Tibial artery (tissue), 4 donors: ENCODE measurements around the gene PDCD10.
A peak's percentile ranks its signal among the peaks of the same experiment; 100 is the strongest.

Experiments
- DNase-seq, 2 donors: peaks; one replicate each; pipeline ENCODE4 v3.0.0-alpha.2; 2019
- H3K27ac ChIP-seq, 2 donors: fragments of 200-600 bp; sonication (generic) in 1 of 2; 1 replicate in 1 of 2; 2 replicates in 1 of 2; pipeline ENCODE4 v1.5.1; 2018 to 2019; ENCODE audit warnings: mild to moderate bottlenecking in 1 of 2
- H3K27me3 ChIP-seq, 2 donors: fragments of 200-600 bp; sonication (generic) in 1 of 2; one replicate each; pipeline versions ENCODE4 v1.5.1 to v1.6.0; 2016 to 2019
- H3K36me3 ChIP-seq, 3 donors: fragments of 200-600 bp; sonication (generic) in 2 of 3; one replicate each; pipeline ENCODE4 v1.5.1; 2016 to 2019; ENCODE audit warnings: mild to moderate bottlenecking in 2 of 3
- H3K4me1 ChIP-seq, 4 donors: fragments of 200-600 bp; sonication (generic) in 2 of 4; 1 replicate in 3 of 4; 2 replicates in 1 of 4; pipeline ENCODE4 v1.5.1; 2016 to 2019
- H3K4me3 ChIP-seq, 2 donors: fragments of 200-600 bp; sonication (generic) in 1 of 2; 1 replicate in 1 of 2; 2 replicates in 1 of 2; pipeline ENCODE4 v1.5.1; 2018 to 2019; ENCODE audit warnings: mild to moderate bottlenecking in 2 of 2
- H3K9me3 ChIP-seq, 3 donors: fragments of 200-600 bp; sonication (generic) in 1 of 3; one replicate each; pipeline ENCODE4 v1.5.1; 2016 to 2019
- intact Hi-C: fragments of 100-400 bp; cut with DNase I; formaldehyde crosslinking; loops from one replicate; pipeline ENCODE4 v1.15.0; 2023; ENCODE audit warnings: low total_unique reads
- TF ChIP-seq, protein P1 (sequence below), 2 experiments: fragments of 200-600 bp in 1 of 2; fragments of 450-650 bp in 1 of 2; IDR thresholded peaks; one replicate each; pipeline ENCODE4 v1.5.1; 2017 to 2019; ENCODE audit warnings: antibody characterized with exemption in 2 of 2, mild to moderate bottlenecking in 1 of 2, moderate library complexity in 1 of 2

Gene PDCD10

DNA sequence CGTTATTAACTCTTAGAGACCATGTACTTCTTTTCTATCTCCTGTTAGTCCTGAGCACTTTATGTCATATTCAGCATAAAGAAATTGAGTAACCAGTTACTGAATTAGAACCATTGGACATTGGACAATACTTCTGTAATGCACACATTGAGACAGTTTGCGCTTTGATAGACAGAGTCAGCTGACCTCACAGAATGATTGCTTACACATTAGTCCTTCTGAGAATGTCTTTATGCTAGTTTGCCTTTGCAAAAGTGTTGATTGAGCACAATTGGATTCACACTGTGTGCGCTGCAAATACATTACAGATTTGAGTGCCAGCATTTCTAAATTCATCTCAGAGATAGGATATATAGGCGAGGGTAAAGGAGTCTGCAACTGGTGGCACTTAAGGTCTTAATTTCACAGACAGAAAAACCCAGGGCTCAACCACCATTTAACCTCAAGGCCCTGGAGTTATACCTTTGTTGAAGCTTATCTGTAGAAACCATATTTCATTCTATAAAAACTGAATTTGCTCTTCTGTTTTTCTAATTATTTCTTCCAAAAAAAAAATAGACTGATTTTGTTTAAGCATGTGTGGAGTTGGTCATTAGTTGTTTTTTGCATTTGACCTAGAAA, 4.6 kb upstream of the PDCD10 start:
- intact Hi-C loops, result loop anchor here (10.0 kb wide), 2 partner anchors 136 to 356 kb away; partner anchors contain the start of gene GOLIM4
- Histone ChIP-seq H3K4me3 (no peak overlapping the region), H3K4me1 (peaks cover 0 to 11% (median 4%) of the 10 kb centered on the region in 4 donors), H3K27me3 (no peaks in the 10 kb centered on the region), H3K27ac (no peak overlapping the region), H3K36me3 (no peaks in the 10 kb centered on the region), H3K9me3 (no peaks in the 10 kb centered on the region)
- TF ChIP-seq, protein P1, sequence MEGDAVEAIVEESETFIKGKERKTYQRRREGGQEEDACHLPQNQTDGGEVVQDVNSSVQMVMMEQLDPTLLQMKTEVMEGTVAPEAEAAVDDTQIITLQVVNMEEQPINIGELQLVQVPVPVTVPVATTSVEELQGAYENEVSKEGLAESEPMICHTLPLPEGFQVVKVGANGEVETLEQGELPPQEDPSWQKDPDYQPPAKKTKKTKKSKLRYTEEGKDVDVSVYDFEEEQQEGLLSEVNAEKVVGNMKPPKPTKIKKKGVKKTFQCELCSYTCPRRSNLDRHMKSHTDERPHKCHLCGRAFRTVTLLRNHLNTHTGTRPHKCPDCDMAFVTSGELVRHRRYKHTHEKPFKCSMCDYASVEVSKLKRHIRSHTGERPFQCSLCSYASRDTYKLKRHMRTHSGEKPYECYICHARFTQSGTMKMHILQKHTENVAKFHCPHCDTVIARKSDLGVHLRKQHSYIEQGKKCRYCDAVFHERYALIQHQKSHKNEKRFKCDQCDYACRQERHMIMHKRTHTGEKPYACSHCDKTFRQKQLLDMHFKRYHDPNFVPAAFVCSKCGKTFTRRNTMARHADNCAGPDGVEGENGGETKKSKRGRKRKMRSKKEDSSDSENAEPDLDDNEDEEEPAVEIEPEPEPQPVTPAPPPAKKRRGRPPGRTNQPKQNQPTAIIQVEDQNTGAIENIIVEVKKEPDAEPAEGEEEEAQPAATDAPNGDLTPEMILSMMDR (IDR thresholded peaks at IDR 0.05), result no peak
- no peak for DNase-seq

DNA sequence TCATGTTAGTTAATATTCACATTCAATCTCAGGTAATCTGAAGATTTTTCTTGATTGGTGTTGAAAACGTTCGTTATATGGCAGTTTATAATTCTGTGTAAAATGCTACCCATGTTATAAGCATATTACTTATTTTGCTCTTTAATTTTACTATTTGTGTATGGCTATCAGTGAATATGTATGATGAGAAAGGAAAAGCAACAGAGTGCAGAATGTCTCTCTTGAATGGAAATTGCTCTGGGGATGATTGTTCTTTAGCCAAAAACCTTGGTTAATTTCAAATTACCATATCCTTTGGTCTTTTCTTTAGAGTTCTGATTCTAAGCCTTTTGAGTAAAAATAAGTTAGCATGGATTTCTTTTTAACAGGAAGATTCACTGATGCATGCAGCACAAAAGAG, 3.3 kb upstream of the PDCD10 start:
- DNase-seq, result no peak
- no peaks in the 10 kb centered on the region for H3K9me3 ChIP-seq
- intact Hi-C loops, result loop anchor here (10.0 kb wide), 2 partner anchors 137 to 357 kb away; partner anchors contain the start of gene GOLIM4
- H3K4me3 ChIP-seq, result no peak overlapping the region
- no peak overlapping the region for H3K27ac ChIP-seq
- no peaks in the 10 kb centered on the region for H3K36me3 ChIP-seq
- peaks cover 0 to 22% (median 10%) of the 10 kb centered on the region in 4 donors for H3K4me1 ChIP-seq
- no peaks in the 10 kb centered on the region for H3K27me3 ChIP-seq
- TF ChIP-seq, protein P1 (IDR thresholded peaks at IDR 0.05), result no peak

- no peaks in the 10 kb centered on the region for H3K27me3 ChIP-seq
- no peak overlapping the region for H3K27ac ChIP-seq
- H3K4me1 ChIP-seq, result peaks cover 0 to 33% (median 10%) of the 10 kb centered on the region in 4 donors
- intact Hi-C loops, result loop anchor here (10.0 kb wide), 2 partner anchors 138 to 358 kb away; partner anchors contain the start of gene GOLIM4
- DNase-seq, result no peak
- TF ChIP-seq, protein P1 (IDR thresholded peaks at IDR 0.05), result no peak
- no peak overlapping the region for H3K4me3 ChIP-seq
- no peaks in the 10 kb centered on the region for H3K9me3 ChIP-seq
- H3K36me3 ChIP-seq, result no peaks in the 10 kb centered on the region
Observed at GRCh38 chr3:167736997-167737396, 2.3 kb upstream of the PDCD10 start.

GRCh38 chr3:167736264-167736787, 1.6 kb upstream of the PDCD10 start:
- peak overlapping the region in 1 of 2 donors; percentile 95 for H3K27ac ChIP-seq

GRCh38 chr3:167735233-167736138, 794 bp upstream of the PDCD10 start, which contains the start of gene SERPINI1:
SERPINI1 (plus strand) TSS chr3:167735721; CDS start chr3:167789129, 53,408 bp downstream.
- Histone ChIP-seq H3K27me3 (no peaks in the 10 kb centered on the region), H3K4me1 (peaks cover 0 to 37% (median 10%) of the 10 kb centered on the region in 4 donors), H3K9me3 (no peaks in the 10 kb centered on the region), H3K36me3 (no peaks in the 10 kb centered on the region), H3K27ac (peak within 1 kb of the TSS; percentile 90 to 95), H3K4me3 (peak within 1 kb of the TSS; percentile 70 to 78)
- intact Hi-C loops, result loop anchor here (10.0 kb wide), 2 partner anchors 139 to 359 kb away; partner anchors contain the start of gene GOLIM4
- peak; percentile 91 to 95 for DNase-seq
- TF ChIP-seq, protein P1 (IDR thresholded peaks at IDR 0.05), result no peak

More at GRCh38 chr3:167736264-167736787, 1.6 kb upstream of the PDCD10 start:
- H3K9me3 ChIP-seq, result no peaks in the 10 kb centered on the region
- TF ChIP-seq, protein P1 (IDR thresholded peaks at IDR 0.05), result no peak
- H3K4me3 ChIP-seq, result peak overlapping the region; percentile 70 to 78
- DNase-seq, result no peak
- intact Hi-C loops, result loop anchor here (10.0 kb wide), 2 partner anchors 138 to 358 kb away; partner anchors contain the start of gene GOLIM4
- peaks cover 0 to 37% (median 10%) of the 10 kb centered on the region in 4 donors for H3K4me1 ChIP-seq
- H3K27me3 ChIP-seq, result no peaks in the 10 kb centered on the region
- no peaks in the 10 kb centered on the region for H3K36me3 ChIP-seq
